ENCODE measurements around the gene THEM5.

The THEM5 gene

GRCh38 chr1:151809290-151809984 lies 44.1 kb downstream of the THEM5 start:
- no peak overlapping the region for H3K27ac ChIP-seq
- no peak for TF ChIP-seq CTCF (IDR thresholded peaks at IDR 0.05)
- H3K4me1 ChIP-seq (ENCODE audit: control insufficient read depth in 1 of 2, insufficient read depth in 1 of 2, low read depth in 1 of 2, low read length in 1 of 2), result no peaks in the 10 kb centered on the region
- H3K4me3 ChIP-seq (ENCODE audit: low read depth in 1 of 2, low read length in 1 of 2), result no peak overlapping the region
- H3K27me3 ChIP-seq, result peaks cover 28% of the 10 kb centered on the region
- no peaks in the 10 kb centered on the region for H3K9me3 ChIP-seq
- no peaks in the 10 kb centered on the region for H3K36me3 ChIP-seq

DNA sequence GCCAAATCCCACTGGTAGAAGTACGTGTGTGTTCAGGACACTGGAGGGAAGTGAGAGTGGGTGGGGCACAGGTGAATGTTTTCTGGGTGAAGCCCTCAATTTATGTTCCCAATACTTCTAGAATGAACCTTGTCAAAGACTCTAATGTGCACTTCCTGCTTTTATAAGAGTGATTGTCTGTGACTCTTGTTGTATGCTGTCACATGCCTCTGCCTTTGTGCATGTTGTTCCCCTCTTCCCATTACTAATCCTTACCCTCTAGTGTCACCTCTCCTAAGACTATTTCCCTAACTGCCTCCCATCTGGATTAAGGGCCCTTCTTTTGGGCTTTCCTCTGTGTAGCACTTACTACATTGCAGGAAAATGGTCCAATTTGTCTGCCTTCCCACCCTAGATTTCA lies 45.7 kb downstream of the THEM5 start:
- Histone ChIP-seq H3K4me1 (ENCODE audit: control insufficient read depth in 1 of 2, insufficient read depth in 1 of 2, low read depth in 1 of 2, low read length in 1 of 2) (no peaks in the 10 kb centered on the region), H3K9me3 (no peaks in the 10 kb centered on the region), H3K27me3 (peaks cover 44% of the 10 kb centered on the region), H3K36me3 (no peaks in the 10 kb centered on the region), H3K27ac (no peak overlapping the region), H3K4me3 (ENCODE audit: low read depth in 1 of 2, low read length in 1 of 2) (no peak overlapping the region)
- no peak for TF ChIP-seq CTCF (IDR thresholded peaks at IDR 0.05)

DNA sequence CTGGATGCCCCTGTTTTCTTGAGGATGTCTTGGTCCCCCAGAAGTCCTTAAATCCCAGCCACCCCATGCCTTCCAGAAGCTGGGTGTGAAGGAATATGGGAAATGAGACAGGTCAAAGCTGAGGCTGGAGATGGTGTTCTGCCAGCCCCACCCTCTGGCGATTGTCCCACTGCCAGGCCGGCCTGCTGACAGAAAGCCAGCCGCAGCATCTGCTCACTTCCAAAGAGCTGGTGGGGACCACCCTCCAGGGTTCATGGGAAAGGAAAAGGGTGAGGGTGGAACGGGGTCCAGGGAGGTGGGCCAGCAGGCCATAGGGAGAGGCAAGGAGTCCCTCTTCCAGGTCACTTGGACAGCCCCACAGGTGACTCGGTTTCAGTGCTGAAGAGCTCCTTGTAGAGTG lies 46.4 kb downstream of the THEM5 start:
- H3K4me1 ChIP-seq (ENCODE audit: control insufficient read depth in 1 of 2, insufficient read depth in 1 of 2, low read depth in 1 of 2, low read length in 1 of 2), result no peaks in the 10 kb centered on the region
- peaks cover 51% of the 10 kb centered on the region for H3K27me3 ChIP-seq
- H3K36me3 ChIP-seq, result no peaks in the 10 kb centered on the region
- no peaks in the 10 kb centered on the region for H3K9me3 ChIP-seq
- H3K4me3 ChIP-seq (ENCODE audit: low read depth in 1 of 2, low read length in 1 of 2), result no peak overlapping the region
- TF ChIP-seq CTCF (IDR thresholded peaks at IDR 0.05), result no peak
- H3K27ac ChIP-seq, result no peak overlapping the region

- no peaks in the 10 kb centered on the region for H3K4me1 ChIP-seq (ENCODE audit: control insufficient read depth in 1 of 2, insufficient read depth in 1 of 2, low read depth in 1 of 2, low read length in 1 of 2)
- TF ChIP-seq CTCF (IDR thresholded peaks at IDR 0.05), result no peak
- H3K27ac ChIP-seq, result no peak overlapping the region
- H3K36me3 ChIP-seq, result no peaks in the 10 kb centered on the region
- H3K4me3 ChIP-seq (ENCODE audit: low read depth in 1 of 2, low read length in 1 of 2), result no peak overlapping the region
- peaks cover 60% of the 10 kb centered on the region for H3K27me3 ChIP-seq
- H3K9me3 ChIP-seq, result no peaks in the 10 kb centered on the region
Observed at GRCh38 chr1:151806170-151806569, 47.3 kb downstream of the THEM5 start.

DNA sequence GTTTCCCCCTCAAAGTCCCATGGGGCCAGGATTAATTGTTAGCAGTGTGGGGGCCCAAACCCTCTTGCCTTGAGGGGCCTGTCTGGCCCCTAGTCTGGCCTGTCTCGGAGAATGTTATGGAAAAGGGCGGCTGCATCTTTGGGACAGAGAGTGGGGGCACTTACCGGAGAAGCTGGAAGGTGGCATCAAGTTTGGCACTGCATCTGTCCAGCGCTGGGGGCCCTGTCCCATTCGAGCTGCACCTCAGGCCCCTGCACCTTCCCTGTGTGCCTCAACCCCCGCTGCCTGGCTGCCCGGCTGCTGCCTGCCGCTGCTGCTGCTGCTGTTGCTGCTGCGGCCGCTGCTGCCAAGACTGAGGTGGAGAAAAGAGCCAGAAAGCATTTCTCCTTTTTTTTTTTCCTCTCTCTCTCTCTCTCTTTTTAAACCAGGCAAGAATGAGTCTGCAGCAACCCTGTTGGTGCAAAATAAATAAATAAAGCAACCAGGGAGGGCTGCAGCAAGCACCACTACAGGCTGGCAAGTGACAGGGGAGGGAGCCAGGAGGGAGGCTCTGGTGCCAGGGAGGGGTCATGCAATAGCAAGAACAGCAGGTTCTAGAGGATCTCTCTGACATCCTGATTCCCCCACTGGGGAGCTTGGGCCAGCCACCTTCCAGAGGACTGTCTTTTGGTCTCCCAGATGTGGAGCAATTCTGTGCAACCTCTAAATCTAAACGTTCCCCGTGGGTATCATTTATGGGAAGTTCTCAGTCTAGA lies 48.3 kb downstream of the THEM5 start, which contains the start of gene LINGO4:
LINGO4 (minus strand) TSS at position 354 of the 755 bp plus-strand sequence. CDS start 2,715 bp downstream, outside the sequence.
- TF ChIP-seq CTCF (IDR thresholded peaks at IDR 0.05), result no peak
- H3K27ac ChIP-seq, result no peak within 1 kb of the TSS
- peaks cover 70% of the 10 kb centered on the region for H3K27me3 ChIP-seq
- H3K4me3 ChIP-seq (ENCODE audit: low read depth in 1 of 2, low read length in 1 of 2), result no peak within 1 kb of the TSS
- H3K4me1 ChIP-seq (ENCODE audit: control insufficient read depth in 1 of 2, insufficient read depth in 1 of 2, low read depth in 1 of 2, low read length in 1 of 2), result no peaks in the 10 kb centered on the region
- no peaks in the 10 kb centered on the region for H3K9me3 ChIP-seq
- H3K36me3 ChIP-seq, result no peaks in the 10 kb centered on the region

Measured in neutrophil (primary cell).